Activated CD4-positive, alpha-beta T cell treated with anti-CD3 and anti-CD28 coated beads, Interleukin-2, amount 10 ng/mL, durations not matched to agents 7 days and 5 days (primary cell): ENCODE measurements around the gene CALHM3. TPM values are rescaled to one million over a fixed set of nuclear protein-coding genes. Genes with fewer than 3 reads are reported as not detected.
A peak's percentile ranks its signal among the peaks of the same experiment; 100 is the strongest.

Experiments used
- CTCF ChIA-PET: fragments of 350-600 bp; sonication (Branson Sonifier 250); formaldehyde crosslinking; loops from one replicate; lab custom pipeline; 2021; ENCODE audit warnings: antibody characterized with exemption; lab: Charles Lee
- POLR2A ChIA-PET: fragments of 350-600 bp; sonication (Branson Sonifier 250); formaldehyde crosslinking; loops from one replicate; lab custom pipeline; 2021; ENCODE audit warnings: antibody characterized with exemption; lab: Charles Lee
- DNase-seq: peaks from one replicate; pipeline ENCODE4 v3.0.0-alpha.2; 2020
- H3K27ac Mint-ChIP-seq: one replicate; pipeline ENCODE4 v1.8.0; 2021; ENCODE audit warnings: mild to moderate bottlenecking, moderate library complexity, mixed read lengths
- H3K27me3 Mint-ChIP-seq: one replicate; pipeline ENCODE4 v1.8.0; 2021; ENCODE audit warnings: mixed read lengths
- H3K36me3 Mint-ChIP-seq: one replicate; pipeline ENCODE4 v1.8.0; 2021; ENCODE audit warnings: low read depth, mixed read lengths
- H3K4me1 Mint-ChIP-seq: one replicate; pipeline ENCODE4 v1.8.0; 2021; ENCODE audit warnings: mixed read lengths
- H3K4me3 Mint-ChIP-seq: one replicate; pipeline ENCODE4 v1.8.0; 2021; ENCODE audit warnings: mild to moderate bottlenecking, moderate library complexity, mixed read lengths
- H3K9me3 Mint-ChIP-seq: one replicate; pipeline ENCODE4 v1.8.0; 2021; ENCODE audit warnings: mixed read lengths
- total RNA-seq, 2 experiments: library from RNA; stranded (reverse); gene quantifications; one replicate each; pipeline ENCODE4 v1.2.3, GENCODE V29; 2021

CALHM3 gene
- total RNA-seq, 2 experiments from 2014 or later: 0.17 TPM; not detected in 1

- peaks cover 12% of the 10 kb centered on the region for H3K4me1 Mint-ChIP-seq
- no peak for DNase-seq
- ChIA-PET POLR2A (no interaction called here), CTCF (interaction anchor here (3.3 kb wide), 1 partner anchor 9 kb away, joined by 9 read pairs; no protein-coding TSS in a partner anchor)
- no peak overlapping the region for H3K4me3 Mint-ChIP-seq
- H3K27me3 Mint-ChIP-seq: no peaks in the 10 kb centered on the region
- no peaks in the 10 kb centered on the region for H3K9me3 Mint-ChIP-seq
- H3K27ac Mint-ChIP-seq: no peak overlapping the region
- H3K36me3 Mint-ChIP-seq: peaks cover 68% of the 10 kb centered on the region
Measured at GRCh38 chr10:103441206-103441605, 37.8 kb downstream of the CALHM3 start.

- Mint-ChIP-seq H3K27me3 (no peaks in the 10 kb centered on the region), H3K27ac (no peak overlapping the region), H3K9me3 (no peaks in the 10 kb centered on the region), H3K4me1 (peaks cover 9% of the 10 kb centered on the region), H3K4me3 (no peak overlapping the region), H3K36me3 (peaks cover 68% of the 10 kb centered on the region)
- DNase-seq: no peak
- ChIA-PET CTCF (interaction anchor here (3.3 kb wide), 1 partner anchor 10 kb away, joined by 9 read pairs; no protein-coding TSS in a partner anchor), POLR2A (no interaction called here)
Measured at GRCh38 chr10:103440416-103440815, 38.6 kb downstream of the CALHM3 start.

- no peaks in the 10 kb centered on the region for H3K27me3 Mint-ChIP-seq
- POLR2A ChIA-PET: no interaction called here
- H3K36me3 Mint-ChIP-seq: peaks cover 66% of the 10 kb centered on the region
- H3K4me1 Mint-ChIP-seq: peaks cover 6% of the 10 kb centered on the region
- no peak overlapping the region for H3K4me3 Mint-ChIP-seq
- no peak for DNase-seq
- no peak overlapping the region for H3K27ac Mint-ChIP-seq
- no peaks in the 10 kb centered on the region for H3K9me3 Mint-ChIP-seq
- CTCF ChIA-PET: interaction anchor here (3.3 kb wide), 1 partner anchor 11 kb away, joined by 9 read pairs; no protein-coding TSS in a partner anchor
Measured at GRCh38 chr10:103439776-103440175, 39.3 kb downstream of the CALHM3 start.

GRCh38 chr10:103433858-103434257, 45.2 kb downstream of the CALHM3 start:
- H3K36me3 Mint-ChIP-seq: peaks cover 65% of the 10 kb centered on the region
- H3K9me3 Mint-ChIP-seq: no peaks in the 10 kb centered on the region
- H3K27ac Mint-ChIP-seq: no peak overlapping the region
- ChIA-PET CTCF (interaction anchor here (1.3 kb wide), 2 partner anchors 17 to 51 kb away, joined by 3 to 5 read pairs; no protein-coding TSS in a partner anchor), POLR2A (no interaction called here)
- peaks cover 40% of the 10 kb centered on the region for H3K4me1 Mint-ChIP-seq
- H3K4me3 Mint-ChIP-seq: no peak overlapping the region
- no peaks in the 10 kb centered on the region for H3K27me3 Mint-ChIP-seq
- DNase-seq: no peak

- ChIA-PET POLR2A (no interaction called here), CTCF (interaction anchor here (0.7 to 1.5 kb wide), 3 partner anchors 13 to 245 kb away, joined by 3 to 5 read pairs (median 3); no protein-coding TSS in a partner anchor)
- Mint-ChIP-seq H3K27me3 (no peaks in the 10 kb centered on the region), H3K4me3 (no peak overlapping the region), H3K4me1 (peaks cover 58% of the 10 kb centered on the region), H3K36me3 (peaks cover 68% of the 10 kb centered on the region), H3K9me3 (no peaks in the 10 kb centered on the region), H3K27ac (no peak overlapping the region)
- DNase-seq: no peak
Measured at GRCh38 chr10:103431902-103432301, 47.1 kb downstream of the CALHM3 start.

GRCh38 chr10:103429647-103430046, 49.4 kb downstream of the CALHM3 start:
- Mint-ChIP-seq H3K4me1 (peaks cover 58% of the 10 kb centered on the region), H3K36me3 (peaks cover 64% of the 10 kb centered on the region), H3K9me3 (no peaks in the 10 kb centered on the region), H3K27me3 (no peaks in the 10 kb centered on the region), H3K4me3 (peak overlapping the region; percentile 19), H3K27ac (peak overlapping the region; percentile 77)
- ChIA-PET CTCF (no interaction called here), POLR2A (no interaction called here)
- peak; percentile 48 for DNase-seq

- POLR2A ChIA-PET: no interaction called here
- CTCF ChIA-PET: no interaction called here
- no peak for DNase-seq
- no peaks in the 10 kb centered on the region for H3K9me3 Mint-ChIP-seq
- H3K4me1 Mint-ChIP-seq: peaks cover 58% of the 10 kb centered on the region
- H3K4me3 Mint-ChIP-seq: peak overlapping the region; percentile 19
- peak overlapping the region; percentile 77 for H3K27ac Mint-ChIP-seq
- peaks cover 68% of the 10 kb centered on the region for H3K36me3 Mint-ChIP-seq
- H3K27me3 Mint-ChIP-seq: no peaks in the 10 kb centered on the region
Measured at GRCh38 chr10:103428989-103429643, 49.9 kb downstream of the CALHM3 start.

GRCh38 chr10:103427866-103428265, 51.2 kb downstream of the CALHM3 start:
- H3K4me3 Mint-ChIP-seq: no peak overlapping the region
- ChIA-PET POLR2A (no interaction called here), CTCF (interaction anchor here (1.0 to 1.2 kb wide), 2 partner anchors 9 to 12 kb away, joined by 4 to 5 read pairs; no protein-coding TSS in a partner anchor)
- no peaks in the 10 kb centered on the region for H3K27me3 Mint-ChIP-seq
- peaks cover 70% of the 10 kb centered on the region for H3K36me3 Mint-ChIP-seq
- DNase-seq: no peak
- peaks cover 58% of the 10 kb centered on the region for H3K4me1 Mint-ChIP-seq
- no peaks in the 10 kb centered on the region for H3K9me3 Mint-ChIP-seq
- H3K27ac Mint-ChIP-seq: no peak overlapping the region

- H3K27me3 Mint-ChIP-seq: no peaks in the 10 kb centered on the region
- ChIA-PET POLR2A (no interaction called here), CTCF (interaction anchor here (0.7 to 2.8 kb wide), 5 partner anchors 13 to 62 kb away, joined by 3 to 7 read pairs (median 4); partner anchors contain the start of genes ATP5MK and PDCD11)
- no peaks in the 10 kb centered on the region for H3K9me3 Mint-ChIP-seq
- peaks cover 63% of the 10 kb centered on the region for H3K36me3 Mint-ChIP-seq
- no peak overlapping the region for H3K27ac Mint-ChIP-seq
- H3K4me1 Mint-ChIP-seq: peaks cover 21% of the 10 kb centered on the region
- no peak for DNase-seq
- no peak overlapping the region for H3K4me3 Mint-ChIP-seq
Measured at GRCh38 chr10:103423748-103424147, 55.3 kb downstream of the CALHM3 start.

Other genes with a start within 250 kb of the CALHM3 start
- not detected for gene RPEL1, start 233.4 kb downstream of the CALHM3 start, total RNA-seq
- gene INA, start 202.1 kb downstream of the CALHM3 start, total RNA-seq: under 1 TPM in 1 of 2 experiments, not detected in 1; 0.10 TPM
- gene PCGF6, start 128.1 kb downstream of the CALHM3 start, total RNA-seq: 10 to 100 TPM; 12.2 to 13.0 TPM
- gene TAF5, start 111.3 kb downstream of the CALHM3 start, total RNA-seq: 10 to 100 TPM; 13.2 to 15.1 TPM
- 100 to 1,000 TPM; 260 to 276 TPM for gene ATP5MK, start 82.8 kb downstream of the CALHM3 start, total RNA-seq
- gene PDCD11, start 82.6 kb downstream of the CALHM3 start, total RNA-seq: 10 to 100 TPM; 43.4 to 51.8 TPM
- gene CALHM2, start 26.9 kb downstream of the CALHM3 start, total RNA-seq: 100 to 1,000 TPM in 1 of 2 experiments, 10 to 100 TPM in 1; 89.6 to 109 TPM
- gene CALHM1, start 20.3 kb downstream of the CALHM3 start, total RNA-seq: under 1 TPM; 0.12 to 0.21 TPM
- 1 to 10 TPM; 1.1 to 1.6 TPM for gene NEURL1, start 14.5 kb upstream of the CALHM3 start, total RNA-seq